ENCODE measurements around the gene CORO2A.
"Not testable (repeated sequence)": the region's sequence is repeated elsewhere in the genome, so short reads cannot be mapped to it uniquely, and the experiment has no call there.

Gene CORO2A

GRCh38 chr9:98135938-98136337, 56.5 kb downstream of the CORO2A start:
- DNase-seq (ENCODE audit: low read depth): no peak

- no peak for DNase-seq (ENCODE audit: low read depth)
Measured at GRCh38 chr9:98135558-98135934, 56.9 kb downstream of the CORO2A start.

- DNase-seq (ENCODE audit: low read depth): no peak
Measured at GRCh38 chr9:98134702-98135557, 57.5 kb downstream of the CORO2A start.

- no peak for DNase-seq (ENCODE audit: low read depth)
Measured at GRCh38 chr9:98132806-98133631, 59.4 kb downstream of the CORO2A start.

GRCh38 chr9:98132158-98132557, 60.3 kb downstream of the CORO2A start:
- no peak for DNase-seq (ENCODE audit: low read depth)

- DNase-seq (ENCODE audit: low read depth): no peak
Measured at GRCh38 chr9:98130576-98131228, 61.7 kb downstream of the CORO2A start.

GRCh38 chr9:98130060-98130459, 62.4 kb downstream of the CORO2A start:
- not testable (repeated sequence) for DNase-seq (ENCODE audit: low read depth)

- DNase-seq (ENCODE audit: low read depth): no peak
Measured at GRCh38 chr9:98129451-98129881, 63.0 kb downstream of the CORO2A start.

- DNase-seq (ENCODE audit: low read depth): no peak
Measured at GRCh38 chr9:98128316-98128715, 64.1 kb downstream of the CORO2A start.

- no peak for DNase-seq (ENCODE audit: low read depth)
Measured at GRCh38 chr9:98127226-98127625, 65.2 kb downstream of the CORO2A start.

- no peak for DNase-seq (ENCODE audit: low read depth)
Measured at GRCh38 chr9:98124637-98125426, 67.6 kb downstream of the CORO2A start.

GRCh38 chr9:98124091-98124490, 68.3 kb downstream of the CORO2A start:
- not testable (repeated sequence) for DNase-seq (ENCODE audit: low read depth)

- DNase-seq (ENCODE audit: low read depth): no peak
Measured at GRCh38 chr9:98121058-98121457, 71.4 kb downstream of the CORO2A start.

- no peak for DNase-seq (ENCODE audit: low read depth)
Measured at GRCh38 chr9:98120476-98120875, 72.0 kb downstream of the CORO2A start.

- no peak for DNase-seq (ENCODE audit: low read depth)
Measured at GRCh38 chr9:98118640-98119601, 73.5 kb downstream of the CORO2A start, which contains the start of gene TRIM14. TSS of gene TRIM14 (minus strand) at chr9:98119222. CDS start at chr9:98119188, 34 bp downstream.

- no peak for DNase-seq (ENCODE audit: low read depth)
Measured at GRCh38 chr9:98117984-98118639, 74.3 kb downstream of the CORO2A start.

GRCh38 chr9:98117097-98117496, 75.3 kb downstream of the CORO2A start:
- not testable (repeated sequence) for DNase-seq (ENCODE audit: low read depth)

- DNase-seq (ENCODE audit: low read depth): no peak
Measured at GRCh38 chr9:98109052-98109451, 83.4 kb downstream of the CORO2A start.

- DNase-seq (ENCODE audit: low read depth): no peak
Measured at GRCh38 chr9:98108531-98109031, 83.9 kb downstream of the CORO2A start.

- DNase-seq (ENCODE audit: low read depth): no peak
Measured at GRCh38 chr9:98107926-98108325, 84.5 kb downstream of the CORO2A start.
